Measurements from ENCODE around the gene LFNG.

LFNG gene

GRCh38 chr7:2576742-2577491, 57.3 kb downstream of the LFNG start:
- no peak for DNase-seq
